Measurements from ENCODE around the gene ELF1. TPM values are rescaled to one million over a fixed set of nuclear protein-coding genes. Genes with fewer than 3 reads are reported as not detected.
A peak's percentile ranks its signal among the peaks of the same experiment; 100 is the strongest.
"Not testable (repeated sequence)": the region's sequence is repeated elsewhere in the genome, so short reads cannot be mapped to it uniquely, and the experiment has no call there.

ELF1 gene
- total and polyA plus RNA-seq, 9 donors = 28.5 to 53.2 (median 47.7) TPM

GRCh38 chr13:40981949-40982348 lies 37.2 kb downstream of the ELF1 start:
- intact Hi-C loops (cut with DNase I) = no loop called here

GRCh38 chr13:40981361-40981760 lies 37.8 kb downstream of the ELF1 start:
- H3K27me3 ChIP-seq = no peaks in the 10 kb centered on the region
- no peaks in the 10 kb centered on the region for H3K36me3 ChIP-seq
- peaks cover 11% of the 10 kb centered on the region for H3K4me1 ChIP-seq (ENCODE audit: insufficient read depth)
- no peaks in the 10 kb centered on the region for H3K9me3 ChIP-seq
- peak overlapping the region in 1 of 2 donors; percentile 78 for H3K27ac ChIP-seq
- DNase-seq = no peak
- intact Hi-C loops (cut with DNase I) = no loop called here
- WGBS, 3 donors = 57 to 63% (median 62%) methylated on average over 3 of the region's 3 CpGs
- H3K4me3 ChIP-seq = no peak overlapping the region
- TF ChIP-seq EP300 (IDR thresholded peaks at IDR 0.05) (no peak), POLR2A (IDR thresholded peaks at IDR 0.05) (no peak), CTCF (IDR thresholded peaks at IDR 0.05) (no peak)

More at GRCh38 chr13:40981949-40982348, 37.2 kb downstream of the ELF1 start:
- TF ChIP-seq POLR2A (IDR thresholded peaks at IDR 0.05) (no peak), EP300 (IDR thresholded peaks at IDR 0.05) (no peak), CTCF (IDR thresholded peaks at IDR 0.05) (no peak)
- no peak for DNase-seq
- no peaks in the 10 kb centered on the region for H3K9me3 ChIP-seq
- H3K27me3 ChIP-seq = no peaks in the 10 kb centered on the region
- H3K36me3 ChIP-seq = no peaks in the 10 kb centered on the region
- peak overlapping the region; percentile 11 for H3K4me3 ChIP-seq
- H3K4me1 ChIP-seq (ENCODE audit: insufficient read depth) = peaks cover 9% of the 10 kb centered on the region
- H3K27ac ChIP-seq = peak overlapping the region; percentile 11 to 78
- 16 to 52% (median 35%) methylated on average over 4 of the region's 4 CpGs for WGBS, 3 donors

- no peaks in the 10 kb centered on the region for H3K36me3 ChIP-seq
- peak overlapping the region in 1 of 2 donors; percentile 18 for H3K27ac ChIP-seq
- no peaks in the 10 kb centered on the region for H3K27me3 ChIP-seq
- H3K9me3 ChIP-seq = no peaks in the 10 kb centered on the region
- intact Hi-C loops (cut with DNase I) = no loop called here
- no peak overlapping the region for H3K4me3 ChIP-seq
- peaks cover 9% of the 10 kb centered on the region for H3K4me1 ChIP-seq (ENCODE audit: insufficient read depth)
- TF ChIP-seq CTCF (IDR thresholded peaks at IDR 0.05) (no peak), POLR2A (IDR thresholded peaks at IDR 0.05) (no peak), EP300 (IDR thresholded peaks at IDR 0.05) (no peak)
- no peak for DNase-seq
Measured at GRCh38 chr13:40980461-40980860, 38.7 kb downstream of the ELF1 start.

- no peak for TF ChIP-seq EP300 (IDR thresholded peaks at IDR 0.05)
- no peak for TF ChIP-seq CTCF (IDR thresholded peaks at IDR 0.05)
- TF ChIP-seq POLR2A (IDR thresholded peaks at IDR 0.05) = no peak
- no peaks in the 10 kb centered on the region for H3K9me3 ChIP-seq
- intact Hi-C loops (cut with DNase I) = loop anchor here in 1 of 4 donors (10.0 kb wide), 1 partner anchor 76 kb away; no protein-coding TSS in a partner anchor
- H3K27me3 ChIP-seq = no peaks in the 10 kb centered on the region
- H3K36me3 ChIP-seq = no peaks in the 10 kb centered on the region
- H3K4me3 ChIP-seq = no peak overlapping the region
- H3K4me1 ChIP-seq (ENCODE audit: insufficient read depth) = peaks cover 9% of the 10 kb centered on the region
- DNase-seq = no peak
- 94 to 96% (median 95%) methylated on average over 3 of the region's 3 CpGs for WGBS, 3 donors
- H3K27ac ChIP-seq = no peak overlapping the region
Measured at GRCh38 chr13:40979232-40979631, 39.9 kb downstream of the ELF1 start.

- H3K9me3 ChIP-seq; H3K27ac ChIP-seq; H3K4me3 ChIP-seq; DNase-seq; H3K36me3 ChIP-seq; H3K4me1 ChIP-seq (ENCODE audit: insufficient read depth); H3K27me3 ChIP-seq: not testable (repeated sequence)
- intact Hi-C loops (cut with DNase I) = loop anchor here in 1 of 4 donors (10.0 kb wide), 1 partner anchor 77 kb away; no protein-coding TSS in a partner anchor
- WGBS, 3 donors = 89 to 93% (median 93%) methylated on average over 6 of the region's 6 CpGs
Measured at GRCh38 chr13:40978109-40978508, 41.0 kb downstream of the ELF1 start.

Data from ovary (tissue), 9 donors.